Subcutaneous adipose tissue (tissue), 4 donors: ENCODE data around the gene ARFGEF3. TPM values are rescaled to one million over a fixed set of nuclear protein-coding genes. Genes with fewer than 3 reads are reported as not detected.

Experiments
- total RNA-seq, 4 donors: library from RNA; depleted of rRNA; stranded (reverse); fragments of >200 nt; gene quantifications; one replicate each; pipeline ENCODE4 v1.1.0, GENCODE V29; 2016
- TF ChIP-seq, protein P1 (sequence below): fragments of 450-650 bp; IDR thresholded peaks from one replicate; pipeline ENCODE4 v1.5.1; 2016; ENCODE audit warnings: low read depth, mild to moderate bottlenecking, control low read depth, antibody characterized with exemption, moderate library complexity

ARFGEF3 gene
- total RNA-seq, 4 donors from 2014 or later, result 1.0 to 6.2 (median 2.3) TPM

DNA sequence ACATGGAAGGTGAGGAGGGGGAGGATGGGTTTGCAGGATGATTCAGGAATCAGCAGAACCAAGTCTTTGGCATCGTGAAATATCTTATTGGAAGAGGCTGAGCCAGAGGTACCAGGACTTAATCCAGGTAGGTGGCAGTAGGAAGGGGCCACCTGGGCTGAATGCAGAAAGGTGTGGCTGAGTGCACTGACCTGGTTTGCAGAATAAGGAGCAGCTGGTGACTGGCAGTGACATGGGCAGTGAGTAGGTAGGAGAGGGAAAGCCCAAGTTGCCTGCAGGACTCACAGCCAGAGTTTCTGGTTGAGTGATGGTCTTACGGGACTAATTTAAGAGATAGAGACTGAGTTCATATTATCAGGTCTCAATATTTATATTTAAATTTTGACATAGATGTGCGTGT lies 57.7 kb downstream of the ARFGEF3 start:
- TF ChIP-seq, protein P1, sequence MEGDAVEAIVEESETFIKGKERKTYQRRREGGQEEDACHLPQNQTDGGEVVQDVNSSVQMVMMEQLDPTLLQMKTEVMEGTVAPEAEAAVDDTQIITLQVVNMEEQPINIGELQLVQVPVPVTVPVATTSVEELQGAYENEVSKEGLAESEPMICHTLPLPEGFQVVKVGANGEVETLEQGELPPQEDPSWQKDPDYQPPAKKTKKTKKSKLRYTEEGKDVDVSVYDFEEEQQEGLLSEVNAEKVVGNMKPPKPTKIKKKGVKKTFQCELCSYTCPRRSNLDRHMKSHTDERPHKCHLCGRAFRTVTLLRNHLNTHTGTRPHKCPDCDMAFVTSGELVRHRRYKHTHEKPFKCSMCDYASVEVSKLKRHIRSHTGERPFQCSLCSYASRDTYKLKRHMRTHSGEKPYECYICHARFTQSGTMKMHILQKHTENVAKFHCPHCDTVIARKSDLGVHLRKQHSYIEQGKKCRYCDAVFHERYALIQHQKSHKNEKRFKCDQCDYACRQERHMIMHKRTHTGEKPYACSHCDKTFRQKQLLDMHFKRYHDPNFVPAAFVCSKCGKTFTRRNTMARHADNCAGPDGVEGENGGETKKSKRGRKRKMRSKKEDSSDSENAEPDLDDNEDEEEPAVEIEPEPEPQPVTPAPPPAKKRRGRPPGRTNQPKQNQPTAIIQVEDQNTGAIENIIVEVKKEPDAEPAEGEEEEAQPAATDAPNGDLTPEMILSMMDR, result no peak

DNA sequence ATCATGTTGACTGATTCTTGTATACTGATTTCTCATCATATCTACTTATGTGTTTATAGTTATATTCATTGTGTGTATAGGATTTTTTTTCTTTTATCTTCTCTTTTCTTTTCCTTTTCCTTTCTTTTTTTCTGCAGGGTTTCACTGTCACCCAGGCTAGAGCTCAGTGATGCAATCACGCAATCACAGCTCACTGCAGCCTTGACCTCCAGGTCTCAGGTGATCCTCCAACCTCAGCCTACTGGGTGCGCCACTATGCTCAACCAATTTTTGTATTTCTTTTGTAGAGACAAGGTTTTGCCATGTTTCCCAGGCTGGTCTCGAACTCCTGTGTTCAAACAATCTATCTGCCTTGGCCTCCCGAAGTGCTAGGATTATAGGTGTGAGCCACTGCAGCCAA lies 58.2 kb downstream of the ARFGEF3 start:
- TF ChIP-seq, protein P1, result no peak

DNA sequence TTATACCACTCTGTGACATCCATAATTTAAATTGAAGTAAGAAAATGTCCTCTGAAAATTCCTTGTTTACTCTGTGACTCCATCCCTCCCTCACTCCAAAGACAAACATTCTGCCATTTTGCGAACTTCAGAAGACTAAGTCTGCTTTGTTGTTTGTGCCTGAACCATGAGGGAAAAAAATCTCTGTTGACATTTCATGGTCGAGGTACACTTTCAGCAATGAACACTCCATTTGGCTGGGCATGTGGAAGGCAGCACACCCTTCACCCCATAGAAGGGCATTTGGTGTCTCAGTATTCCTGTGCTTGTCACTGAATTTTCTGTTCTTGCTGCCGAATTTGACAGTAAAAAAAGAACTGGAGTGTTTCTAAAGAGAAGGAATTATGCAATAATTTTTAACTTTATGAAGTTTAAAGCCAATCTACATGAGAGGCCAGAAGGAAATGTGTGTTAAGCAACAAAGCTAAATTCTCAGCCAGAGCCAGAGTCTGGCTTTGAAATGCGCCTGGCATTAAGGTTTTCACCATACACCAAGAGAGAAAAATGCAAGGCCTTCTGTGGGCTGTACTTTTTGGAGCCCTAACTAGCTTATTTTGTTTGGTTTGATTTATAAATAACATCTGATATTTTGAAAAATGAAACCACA lies 61.3 kb downstream of the ARFGEF3 start:
- TF ChIP-seq, protein P1, result no peak

DNA sequence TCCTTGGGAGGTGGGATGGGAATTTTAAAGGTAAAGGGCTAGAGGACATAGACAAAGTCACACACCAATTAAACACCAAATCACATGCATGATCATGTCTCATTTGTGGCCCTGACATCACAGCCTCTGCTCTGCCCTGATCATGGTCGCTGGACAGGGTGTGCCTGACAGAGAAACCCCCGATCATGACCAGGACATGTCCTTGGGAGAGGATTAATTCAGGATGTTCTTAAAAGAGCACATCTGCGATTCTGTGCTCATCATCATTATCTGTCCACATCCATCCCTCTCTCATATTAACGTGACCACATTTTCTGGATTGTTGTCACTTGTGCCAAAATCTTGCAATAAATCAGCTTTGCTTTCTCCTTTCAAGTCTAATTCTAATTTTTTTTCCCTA lies 64.2 kb downstream of the ARFGEF3 start:
- TF ChIP-seq, protein P1, result no peak

DNA sequence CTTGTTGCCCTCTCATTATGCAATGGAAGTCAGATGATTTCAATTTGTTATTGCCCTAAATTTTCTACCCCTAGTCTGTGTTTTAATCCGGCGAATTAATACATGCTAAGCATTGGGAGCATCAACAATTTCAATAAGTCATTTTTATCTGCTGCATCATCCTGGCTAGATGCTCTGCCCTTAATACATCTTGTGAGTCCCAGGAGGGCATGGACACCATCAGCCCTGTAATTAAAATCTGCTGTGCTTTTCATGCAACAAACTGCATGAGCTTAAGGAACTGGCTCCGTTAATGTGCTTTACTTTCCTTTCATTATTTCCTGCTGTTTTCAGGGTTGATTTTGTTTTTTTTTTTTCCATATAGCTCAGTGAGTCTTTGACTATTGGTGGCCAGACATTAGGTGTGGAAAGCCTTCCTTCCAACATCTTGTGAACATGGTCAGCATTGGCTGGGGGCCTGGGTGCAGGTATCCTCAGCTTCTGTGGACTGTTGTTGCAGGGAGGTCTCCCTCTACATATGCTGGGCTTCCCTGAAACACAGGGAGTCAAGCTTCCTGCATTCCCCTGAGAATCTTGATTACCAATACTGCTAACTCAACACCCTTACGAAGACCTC lies 65.1 kb downstream of the ARFGEF3 start:
- TF ChIP-seq, protein P1, result no peak

DNA sequence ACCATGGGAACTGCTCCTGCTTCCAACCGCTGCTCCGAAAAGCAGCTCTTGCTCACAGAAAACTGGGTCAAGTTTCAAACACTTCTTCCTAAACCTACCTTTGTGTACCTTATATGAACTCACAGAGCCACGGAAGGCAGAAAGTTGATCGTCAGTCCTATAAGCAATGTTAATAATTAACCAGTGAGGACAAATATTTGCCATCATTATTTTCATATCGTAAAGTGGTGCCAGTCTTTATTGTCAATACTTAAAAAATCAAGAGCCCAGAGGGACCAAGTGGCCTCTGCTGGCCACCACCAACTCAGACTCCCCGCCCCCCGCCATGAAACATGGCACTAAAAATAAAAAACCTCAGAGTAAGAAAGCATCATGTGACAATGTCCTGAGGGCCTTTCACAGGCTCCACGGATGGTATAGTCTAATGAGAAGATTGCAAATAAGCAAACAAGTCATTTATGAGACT lies 65.6 kb downstream of the ARFGEF3 start:
- TF ChIP-seq, protein P1, result no peak

DNA sequence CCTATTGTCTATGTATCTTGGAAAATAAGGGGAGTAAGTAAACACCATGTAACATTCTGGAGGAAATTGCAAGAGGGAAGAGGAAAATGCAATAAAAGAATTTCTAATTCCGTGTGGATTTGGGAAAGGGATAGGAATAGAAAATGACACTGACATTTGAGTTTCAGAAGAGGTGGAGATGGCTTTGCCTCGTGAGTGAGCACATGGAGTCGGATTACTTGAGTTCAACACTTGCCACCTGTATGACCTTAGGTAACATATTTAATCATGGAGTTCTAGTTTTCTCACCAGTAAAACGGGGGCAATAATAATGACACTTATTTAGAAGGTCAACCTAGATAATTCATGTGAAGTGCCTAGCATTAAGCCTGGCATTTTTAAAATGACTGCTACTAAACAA lies 67.3 kb downstream of the ARFGEF3 start:
- TF ChIP-seq, protein P1, result no peak
